Stimulated activated CD4-positive, alpha-beta T cell treated with anti-CD3 and anti-CD28 coated beads, Interleukin-1b, Interleukin-23, amount 100 ng/mL, for 1 hour (primary cell): ENCODE data around the gene NDFIP1.
"Not testable (repeated sequence)": the region's sequence is repeated elsewhere in the genome, so short reads cannot be mapped to it uniquely, and the experiment has no call there.

Experiments
- DNase-seq, 2 donors: peaks; one replicate each; pipeline ENCODE4 v3.0.0-alpha.2; 2020; ENCODE audit warnings: low read depth in 2 of 2

Gene NDFIP1

DNA sequence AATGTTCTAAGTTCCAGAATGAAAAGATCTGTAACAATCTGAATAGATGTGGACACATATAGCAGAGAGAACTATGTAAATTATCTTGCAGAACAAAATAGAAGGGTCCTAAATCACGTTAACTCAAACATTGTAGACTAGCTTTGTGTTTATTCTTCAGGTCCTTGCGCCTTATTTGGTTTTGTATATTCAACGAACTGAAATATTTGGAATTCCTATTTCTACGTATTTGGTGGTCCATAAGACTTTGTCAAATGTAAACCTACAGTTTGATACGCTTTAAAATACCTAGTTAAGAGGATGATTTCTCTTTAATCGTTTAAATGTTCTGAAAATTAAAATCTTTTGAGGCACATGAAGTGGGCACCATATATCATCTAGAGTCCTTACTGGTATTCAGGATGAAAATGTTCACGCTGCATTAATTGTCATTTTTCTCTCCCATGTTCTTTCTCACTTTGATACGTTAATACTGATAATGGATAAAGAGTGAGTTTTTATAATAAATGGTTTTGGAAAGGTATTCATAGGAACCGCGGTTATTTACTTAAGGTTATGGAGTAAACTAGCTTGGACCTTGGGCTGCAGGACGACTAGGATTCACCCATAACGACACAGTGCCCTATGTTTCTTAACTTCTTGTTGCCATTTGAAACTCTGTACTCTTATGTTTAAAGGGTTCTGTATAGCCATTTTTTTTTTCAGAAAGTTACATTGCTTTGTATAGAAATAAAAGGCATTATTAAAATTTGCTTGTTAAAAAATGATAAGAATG is 45.3 kb downstream of the NDFIP1 start:
- DNase-seq = no peak

DNA sequence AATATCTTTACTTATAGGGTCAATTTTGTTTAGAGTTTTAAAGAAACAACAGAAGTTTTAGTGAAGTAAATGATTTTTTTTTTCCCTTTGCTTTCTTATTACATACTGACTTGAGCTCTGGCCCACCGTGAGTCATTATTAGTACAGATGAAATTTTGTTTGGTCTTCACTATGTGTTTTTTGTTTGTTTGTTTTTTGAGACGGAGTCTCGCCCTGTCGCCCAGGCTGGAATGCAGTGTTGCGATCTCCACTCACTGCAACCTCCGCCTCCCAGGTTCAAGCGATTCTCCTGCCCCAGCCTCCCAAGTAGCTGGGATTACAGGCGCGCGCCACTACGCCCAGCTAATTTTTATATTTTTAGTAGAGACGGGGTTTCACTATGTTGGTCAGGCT is 45.9 kb downstream of the NDFIP1 start:
- DNase-seq = not testable (repeated sequence)

- DNase-seq = no peak
Measured at GRCh38 chr5:142156839-142157463, 48.4 kb downstream of the NDFIP1 start.

DNA sequence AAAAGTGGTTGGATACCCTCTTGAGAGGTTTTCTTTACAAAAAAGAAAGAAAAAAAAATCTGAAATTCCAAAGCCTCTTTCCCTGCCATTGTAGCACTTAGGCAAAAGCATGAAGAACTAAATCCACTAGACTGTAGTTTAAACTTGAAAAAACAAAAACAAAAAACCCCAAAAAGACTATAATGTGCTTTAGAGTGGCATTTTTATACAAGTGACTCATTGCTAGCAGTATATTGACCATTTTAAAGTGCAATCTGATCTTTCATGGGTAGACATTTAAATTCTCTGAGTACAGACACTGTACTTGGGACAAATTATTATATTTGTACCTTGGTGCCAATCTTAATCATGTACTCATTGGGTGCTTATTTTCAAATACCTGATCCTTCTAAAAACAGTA is 50.8 kb downstream of the NDFIP1 start:
- no peak for DNase-seq

GRCh38 chr5:142164315-142164714 is 55.7 kb downstream of the NDFIP1 start:
- no peak for DNase-seq

- DNase-seq = no peak
Measured at GRCh38 chr5:142166754-142167153, 58.2 kb downstream of the NDFIP1 start.

- DNase-seq = no peak
Measured at GRCh38 chr5:142167458-142167857, 58.9 kb downstream of the NDFIP1 start.

DNA sequence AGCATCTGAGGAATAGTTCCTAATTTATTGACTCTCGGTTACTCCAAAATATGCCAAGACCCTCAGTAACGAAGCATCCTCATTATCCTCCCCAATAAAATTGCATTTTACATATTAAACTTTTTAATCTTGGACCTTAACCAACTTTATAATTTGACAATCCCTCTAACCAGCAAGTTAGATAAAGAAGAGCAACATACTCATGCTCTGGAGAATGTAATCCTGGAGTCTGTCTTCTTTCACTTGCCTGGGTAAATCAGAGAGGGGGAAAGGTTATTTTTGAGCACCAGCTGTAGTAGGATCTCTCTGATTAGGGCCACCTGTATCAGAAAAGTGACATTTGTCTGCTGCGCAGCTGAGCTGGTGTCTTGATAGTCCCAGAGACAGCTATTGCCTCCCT is 59.8 kb downstream of the NDFIP1 start:
- DNase-seq = no peak

DNA sequence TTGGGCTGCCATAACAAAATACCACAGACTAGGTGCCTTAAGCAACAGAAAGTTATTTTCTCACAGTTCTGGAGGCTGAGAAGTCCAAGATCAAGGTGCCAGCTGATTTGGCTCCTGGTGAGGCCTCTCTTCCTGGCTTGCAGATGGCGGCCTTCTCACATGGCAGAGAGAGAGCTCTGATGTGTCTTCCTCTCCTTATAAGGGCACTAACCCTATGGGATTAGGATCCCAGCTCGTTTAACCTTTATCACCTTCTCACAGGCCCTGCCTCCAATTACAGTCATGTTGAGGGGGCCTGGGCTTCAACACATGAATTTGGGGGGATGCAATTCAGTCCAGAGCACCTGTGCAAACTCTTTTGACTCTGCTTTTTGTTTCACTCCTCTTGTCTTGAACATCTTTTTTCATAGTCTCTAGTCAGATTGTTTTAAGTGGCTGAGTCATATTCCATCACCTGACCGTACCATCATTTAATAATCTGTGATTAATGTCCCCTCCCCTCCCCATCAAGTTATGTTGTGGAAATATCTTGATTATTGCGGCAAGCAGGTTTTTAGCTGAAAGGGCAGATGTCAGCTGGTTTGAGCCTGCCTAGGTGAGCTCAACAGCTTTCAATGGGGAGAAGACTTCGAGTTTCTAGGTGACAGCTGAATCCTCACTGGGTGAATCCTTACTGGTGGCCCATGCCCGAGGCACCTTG is 61.8 kb downstream of the NDFIP1 start:
- no peak for DNase-seq

GRCh38 chr5:142171270-142171669 is 62.7 kb downstream of the NDFIP1 start:
- DNase-seq = no peak

DNA sequence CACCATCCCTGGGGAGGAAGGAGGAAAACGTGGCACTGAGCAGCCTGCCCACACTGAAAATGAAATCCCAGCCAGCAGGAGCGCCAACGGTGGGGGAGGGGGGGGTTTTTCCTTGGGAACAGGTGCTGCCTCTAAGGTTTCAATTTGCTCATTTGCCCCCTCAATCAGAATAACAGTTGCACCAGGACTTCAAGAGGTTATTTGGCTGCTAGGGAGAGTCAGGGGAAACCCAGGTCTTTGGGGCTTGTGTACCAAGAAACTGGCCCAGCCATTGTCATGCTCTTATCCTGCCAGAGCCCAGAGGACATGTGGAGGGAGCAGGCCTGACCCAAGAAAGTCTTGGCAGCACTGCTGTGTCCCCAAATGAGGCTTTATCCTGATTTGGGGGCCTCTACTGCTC is 66.5 kb downstream of the NDFIP1 start:
- no peak for DNase-seq

- no peak for DNase-seq
Measured at GRCh38 chr5:142175461-142176142, 67.0 kb downstream of the NDFIP1 start.

GRCh38 chr5:142176255-142176654 is 67.7 kb downstream of the NDFIP1 start:
- DNase-seq = no peak

- no peak for DNase-seq
Measured at GRCh38 chr5:142178651-142179050, 70.1 kb downstream of the NDFIP1 start.

DNA sequence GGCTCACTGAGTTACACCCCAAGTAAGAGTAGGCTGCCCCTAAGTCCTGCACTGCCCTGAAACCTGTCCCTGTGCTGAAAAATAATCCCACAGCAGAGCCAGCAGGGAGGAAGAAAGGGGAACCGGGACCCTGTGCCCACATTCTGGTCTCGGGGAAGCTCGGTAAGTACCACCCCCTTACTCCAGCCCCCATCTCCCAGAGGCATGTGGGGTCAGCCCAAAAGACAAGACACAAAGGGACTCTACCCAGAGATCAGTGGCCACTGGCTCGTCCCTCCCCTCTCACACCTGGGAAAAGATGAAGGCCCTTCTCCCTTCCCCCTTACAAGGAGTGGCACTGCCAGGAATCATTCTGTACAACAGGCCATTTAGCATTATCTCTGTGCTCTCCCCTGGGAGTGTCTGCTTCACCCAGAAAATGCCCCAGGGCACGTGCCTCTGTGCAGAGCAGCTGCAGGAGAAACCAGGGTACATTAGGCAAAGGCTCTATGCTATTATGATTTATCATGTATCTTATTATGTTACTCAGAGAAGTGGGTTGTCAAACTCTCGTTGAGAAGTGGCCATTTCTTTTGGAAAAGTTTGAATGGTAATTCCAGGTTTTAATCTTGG is 71.3 kb downstream of the NDFIP1 start:
- DNase-seq = no peak

DNA sequence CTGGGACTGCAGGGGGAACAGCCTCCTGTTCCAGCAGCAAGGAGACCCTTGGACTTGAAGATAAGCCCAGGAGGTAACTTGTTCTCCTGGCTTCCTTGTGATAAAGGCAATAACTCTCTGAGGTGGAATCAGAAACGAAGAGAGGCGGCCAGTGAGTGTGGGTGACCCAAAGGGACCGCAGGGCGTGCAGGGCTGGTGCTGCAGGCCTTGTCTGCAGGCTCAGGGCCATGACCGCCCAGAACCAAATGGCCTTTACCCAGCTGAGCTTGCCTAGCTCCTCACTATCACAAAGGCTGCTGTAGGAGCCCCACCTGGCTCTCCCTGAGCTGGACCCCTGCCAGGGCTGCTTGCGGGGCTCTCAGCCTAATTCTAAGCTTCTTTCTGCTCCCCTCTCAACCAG is 72.5 kb downstream of the NDFIP1 start:
- no peak for DNase-seq

DNA sequence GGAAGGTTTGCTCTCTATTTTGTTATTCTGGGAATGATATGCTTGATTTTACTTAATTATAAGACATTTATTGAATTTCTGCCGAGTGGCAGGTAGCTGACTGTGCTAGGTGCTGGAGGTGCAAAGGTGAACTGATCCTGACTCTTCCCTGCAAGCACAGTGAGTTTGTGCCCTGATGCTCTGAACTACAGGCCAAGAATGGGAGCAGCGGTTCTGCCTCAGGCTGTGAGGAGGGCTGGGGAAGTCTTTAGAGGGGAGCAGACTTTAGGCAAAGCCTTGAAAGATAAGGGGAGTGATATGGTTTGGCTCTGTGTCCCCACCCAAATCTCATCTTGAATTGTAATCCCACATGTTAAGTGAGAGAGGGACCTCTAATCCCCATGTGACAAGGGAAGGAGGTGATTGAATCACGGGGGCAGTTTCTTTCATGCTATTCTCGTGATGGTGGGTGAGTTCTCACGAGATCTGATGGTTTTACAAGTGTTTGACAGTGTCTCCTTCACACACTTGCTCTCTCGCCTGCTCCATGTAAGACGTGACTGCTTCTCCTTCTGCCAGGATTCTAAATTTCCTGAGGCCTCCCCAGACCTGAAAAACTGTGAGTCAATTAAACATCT is 73.1 kb downstream of the NDFIP1 start:
- no peak for DNase-seq

- no peak for DNase-seq
Measured at GRCh38 chr5:142182840-142183239, 74.3 kb downstream of the NDFIP1 start.

GRCh38 chr5:142183561-142183960 is 75.0 kb downstream of the NDFIP1 start:
- no peak for DNase-seq

- DNase-seq = no peak
Measured at GRCh38 chr5:142184988-142185387, 76.4 kb downstream of the NDFIP1 start.

GRCh38 chr5:142186514-142186856 is 77.9 kb downstream of the NDFIP1 start:
- no peak for DNase-seq
